Neural cell (in vitro differentiated cells): ENCODE results near the gene ZNF473. TPM values are rescaled to one million over a fixed set of nuclear protein-coding genes. Genes with fewer than 3 reads are reported as not detected.

Experiments
- H2AFZ ChIP-seq: fragments of 200-600, 300-800 bp; sonication (generic), shearing (Covaris generic); 2 replicates; pipeline ENCODE4 v1.6.0; 2014; ENCODE audit warnings: low read depth, mild to moderate bottlenecking, antibody characterized with exemption, low read length, moderate library complexity
- H3F3A ChIP-seq: fragments of 200-600 bp; shearing (Covaris generic); 2 replicates; pipeline ENCODE4 v1.6.1; 2016; ENCODE audit warnings: mild to moderate bottlenecking, moderate library complexity, mixed read lengths, antibody characterized with exemption, low read length; ENCODE audit not compliant: insufficient read depth, poor library complexity, severe bottlenecking
- H3K27ac ChIP-seq: fragments of 200-600, 300-800 bp; sonication (generic), shearing (Covaris generic); 2 replicates; pipeline ENCODE4 v1.5.1; 2014; ENCODE audit warnings: mild to moderate bottlenecking, low read length, moderate library complexity
- H3K27me3 ChIP-seq: fragments of 300-800, 200-600 bp; sonication (generic), shearing (Covaris generic); 2 replicates; pipeline ENCODE4 v1.6.0; 2014; ENCODE audit warnings: mild to moderate bottlenecking, low read depth, low read length, moderate library complexity; ENCODE audit not compliant: insufficient read depth
- H3K36me3 ChIP-seq: fragments of 300-800, 200-600 bp; sonication (generic), shearing (Covaris generic); 2 replicates; pipeline ENCODE4 v1.5.1; 2014; ENCODE audit warnings: mild to moderate bottlenecking, antibody characterized with exemption, low read length, moderate library complexity; ENCODE audit not compliant: insufficient read depth
- H3K4me2 ChIP-seq: fragments of 300-800, 200-600 bp; sonication (generic), shearing (Covaris generic); 2 replicates; pipeline ENCODE4 v1.6.0; 2014; ENCODE audit warnings: mild to moderate bottlenecking, low read length
- H3K4me3 ChIP-seq: fragments of 300-800, 200-600 bp; sonication (generic), shearing (Covaris generic); 2 replicates; pipeline ENCODE4 v1.5.1; 2014; ENCODE audit warnings: mild to moderate bottlenecking, low read length, moderate library complexity
- H3K79me2 ChIP-seq: fragments of 200-600 bp; shearing (Covaris generic); replicated peaks from 2 replicates; pipeline ENCODE4 v1.6.0; 2014; ENCODE audit warnings: mild to moderate bottlenecking, low read length, moderate library complexity; ENCODE audit not compliant: insufficient read depth
- H3K9ac ChIP-seq: fragments of 300-800, 200-600 bp; sonication (generic), shearing (Covaris generic); 2 replicates; pipeline ENCODE4 v1.6.1; 2016; ENCODE audit warnings: mild to moderate bottlenecking, low read length, mixed read lengths
- H3K9me2 ChIP-seq: fragments of 200-600 bp; shearing (Covaris generic); 2 replicates; pipeline ENCODE4 v1.6.1; 2016; ENCODE audit warnings: mild to moderate bottlenecking, low read length, mixed read lengths; ENCODE audit not compliant: insufficient read depth
- H3K9me3 ChIP-seq: fragments of 200-600, 300-800 bp; sonication (generic), shearing (Covaris generic); 2 replicates; pipeline ENCODE4 v1.6.1; 2016; ENCODE audit warnings: mild to moderate bottlenecking, mixed run types, low read length, moderate library complexity, mixed read lengths
- H4K20me1 ChIP-seq: fragments of 200-600 bp; shearing (Covaris generic); 2 replicates; pipeline ENCODE4 v1.6.1; 2016; ENCODE audit warnings: mild to moderate bottlenecking, mixed run types; ENCODE audit not compliant: insufficient read depth
- EP300 ChIP-seq: fragments of 450-650 bp; conservative IDR thresholded peaks from 2 replicates; pipeline ENCODE4 v1.6.1; 2014; ENCODE audit warnings: antibody characterized with exemption, mild to moderate bottlenecking, moderate library complexity; ENCODE audit not compliant: poor library complexity, severe bottlenecking
- EZH2 ChIP-seq: fragments of 200-600, 300-800 bp; shearing (Covaris generic), sonication (generic); IDR thresholded peaks from 2 replicates; pipeline ENCODE4 v1.6.1; 2014; ENCODE audit warnings: antibody characterized with exemption, low read length, borderline replicate concordance, mild to moderate bottlenecking; ENCODE audit not compliant: insufficient read depth, poor library complexity, severe bottlenecking
- MXI1 ChIP-seq: fragments of 450-650 bp; conservative IDR thresholded peaks from 2 replicates; pipeline ENCODE4 v1.6.1; 2014; ENCODE audit warnings: antibody characterized with exemption, mild to moderate bottlenecking; ENCODE audit not compliant: poor library complexity, severe bottlenecking
- POLR2AphosphoS5 ChIP-seq: IDR thresholded peaks from 2 replicates; pipeline ENCODE4 v1.6.1; 2012
- RAD21 ChIP-seq: fragments of 450-650 bp; conservative IDR thresholded peaks from 2 replicates; pipeline ENCODE4 v1.6.1; 2014; ENCODE audit warnings: antibody characterized with exemption, mild to moderate bottlenecking, moderate library complexity
- SMC3 ChIP-seq: fragments of 450-650 bp; conservative IDR thresholded peaks from 2 replicates; pipeline ENCODE4 v1.6.1; 2014; ENCODE audit warnings: antibody characterized with exemption, mild to moderate bottlenecking, moderate library complexity; ENCODE audit not compliant: poor library complexity
- TAF1 ChIP-seq: IDR thresholded peaks from 2 replicates; pipeline ENCODE4 v1.6.1; 2012; ENCODE audit warnings: low read depth
- polyA plus RNA-seq: library from polyadenylated mRNA; depleted of rRNA; stranded (reverse); fragments of >200 nt; gene quantifications from 2 replicates; pipeline ENCODE4 v1.2.3, GENCODE V29; 2014
- TF ChIP-seq, protein P1 (sequence below): IDR thresholded peaks from 2 replicates; pipeline ENCODE4 v1.6.1; 2012; ENCODE audit warnings: borderline replicate concordance
- TF ChIP-seq, protein P2 (sequence below): fragments of 450-650 bp; IDR thresholded peaks from 2 replicates; pipeline ENCODE4 v1.5.1; 2014; ENCODE audit warnings: antibody characterized with exemption, mild to moderate bottlenecking, moderate library complexity; ENCODE audit not compliant: poor library complexity, severe bottlenecking

Gene ZNF473
- polyA plus RNA-seq, 1 donor from 2014 or later: 8.4 TPM

DNA sequence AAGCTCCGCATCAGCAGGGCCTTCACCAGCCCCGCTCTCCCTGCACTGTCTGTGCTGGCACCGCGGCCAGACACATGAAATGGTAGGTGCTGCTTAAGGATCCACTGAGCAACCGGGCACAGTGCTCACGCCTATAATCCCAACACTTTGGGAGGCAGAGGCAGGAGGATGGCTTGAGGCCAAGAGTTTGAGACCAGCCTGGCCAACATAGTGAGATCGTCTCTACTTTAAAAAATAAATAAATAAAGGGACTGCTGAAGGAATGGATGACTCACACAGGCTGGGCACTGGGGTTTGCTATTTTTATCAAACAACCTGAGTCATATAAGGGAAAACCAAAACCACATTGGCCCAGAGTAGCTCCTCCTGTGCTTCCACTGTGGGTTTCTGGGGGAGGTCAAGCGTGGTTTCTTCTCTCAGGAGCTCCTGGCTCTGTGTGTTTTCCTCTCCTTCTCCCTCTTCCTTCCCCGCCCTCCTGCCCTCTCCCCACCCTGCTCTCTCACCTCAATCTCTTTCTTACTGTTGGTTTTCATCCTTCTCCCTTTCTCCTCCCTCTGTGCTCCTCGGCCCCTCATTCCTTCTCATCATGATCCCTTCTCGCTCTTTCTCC lies 21.9 kb upstream of the ZNF473 start:
- no peak overlapping the region for H3K27ac ChIP-seq
- H3K27me3 ChIP-seq: no peaks in the 10 kb centered on the region
- H3K4me2 ChIP-seq: no peak overlapping the region
- no peak overlapping the region for H2AFZ ChIP-seq
- TF ChIP-seq, protein P1, sequence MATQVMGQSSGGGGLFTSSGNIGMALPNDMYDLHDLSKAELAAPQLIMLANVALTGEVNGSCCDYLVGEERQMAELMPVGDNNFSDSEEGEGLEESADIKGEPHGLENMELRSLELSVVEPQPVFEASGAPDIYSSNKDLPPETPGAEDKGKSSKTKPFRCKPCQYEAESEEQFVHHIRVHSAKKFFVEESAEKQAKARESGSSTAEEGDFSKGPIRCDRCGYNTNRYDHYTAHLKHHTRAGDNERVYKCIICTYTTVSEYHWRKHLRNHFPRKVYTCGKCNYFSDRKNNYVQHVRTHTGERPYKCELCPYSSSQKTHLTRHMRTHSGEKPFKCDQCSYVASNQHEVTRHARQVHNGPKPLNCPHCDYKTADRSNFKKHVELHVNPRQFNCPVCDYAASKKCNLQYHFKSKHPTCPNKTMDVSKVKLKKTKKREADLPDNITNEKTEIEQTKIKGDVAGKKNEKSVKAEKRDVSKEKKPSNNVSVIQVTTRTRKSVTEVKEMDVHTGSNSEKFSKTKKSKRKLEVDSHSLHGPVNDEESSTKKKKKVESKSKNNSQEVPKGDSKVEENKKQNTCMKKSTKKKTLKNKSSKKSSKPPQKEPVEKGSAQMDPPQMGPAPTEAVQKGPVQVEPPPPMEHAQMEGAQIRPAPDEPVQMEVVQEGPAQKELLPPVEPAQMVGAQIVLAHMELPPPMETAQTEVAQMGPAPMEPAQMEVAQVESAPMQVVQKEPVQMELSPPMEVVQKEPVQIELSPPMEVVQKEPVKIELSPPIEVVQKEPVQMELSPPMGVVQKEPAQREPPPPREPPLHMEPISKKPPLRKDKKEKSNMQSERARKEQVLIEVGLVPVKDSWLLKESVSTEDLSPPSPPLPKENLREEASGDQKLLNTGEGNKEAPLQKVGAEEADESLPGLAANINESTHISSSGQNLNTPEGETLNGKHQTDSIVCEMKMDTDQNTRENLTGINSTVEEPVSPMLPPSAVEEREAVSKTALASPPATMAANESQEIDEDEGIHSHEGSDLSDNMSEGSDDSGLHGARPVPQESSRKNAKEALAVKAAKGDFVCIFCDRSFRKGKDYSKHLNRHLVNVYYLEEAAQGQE: no peak
- no peak for TF ChIP-seq EZH2
- TF ChIP-seq SMC3: no peak
- TF ChIP-seq EP300: no peak
- no peaks in the 10 kb centered on the region for H3K9me3 ChIP-seq
- no peak overlapping the region for H3K9ac ChIP-seq
- no peaks in the 10 kb centered on the region for H3K79me2 ChIP-seq
- no peaks in the 10 kb centered on the region for H3K9me2 ChIP-seq
- H3K36me3 ChIP-seq: no peaks in the 10 kb centered on the region
- H3K4me3 ChIP-seq: no peak overlapping the region
- H3F3A ChIP-seq: no peaks in the 10 kb centered on the region
- H4K20me1 ChIP-seq: no peaks in the 10 kb centered on the region

DNA sequence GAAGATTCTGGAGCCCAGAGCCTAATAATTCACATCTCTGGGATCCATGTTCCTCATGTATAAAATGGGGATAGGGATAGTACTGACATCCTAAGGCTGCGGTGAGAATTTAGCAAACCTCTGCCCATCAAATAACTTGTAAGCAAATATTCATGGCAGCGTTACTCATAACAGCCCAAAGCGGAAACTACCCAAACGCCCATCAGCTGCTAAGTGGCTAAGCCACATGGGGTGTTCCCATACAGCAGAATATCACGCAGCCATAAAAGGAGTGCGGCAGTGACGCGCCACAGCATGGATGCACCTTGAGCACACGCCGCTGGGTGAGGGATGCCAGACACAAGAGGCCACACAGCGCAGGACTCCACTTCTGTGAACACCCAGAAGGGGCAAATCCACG lies 20.4 kb upstream of the ZNF473 start:
- no peak overlapping the region for H3K9ac ChIP-seq
- no peaks in the 10 kb centered on the region for H3F3A ChIP-seq
- no peaks in the 10 kb centered on the region for H3K36me3 ChIP-seq
- no peak overlapping the region for H3K27ac ChIP-seq
- H3K79me2 ChIP-seq: no peaks in the 10 kb centered on the region
- no peaks in the 10 kb centered on the region for H3K27me3 ChIP-seq
- H4K20me1 ChIP-seq: no peaks in the 10 kb centered on the region
- H2AFZ ChIP-seq: no peak overlapping the region
- H3K4me2 ChIP-seq: no peak overlapping the region
- H3K9me3 ChIP-seq: no peaks in the 10 kb centered on the region
- H3K4me3 ChIP-seq: no peak overlapping the region
- no peaks in the 10 kb centered on the region for H3K9me2 ChIP-seq
- TF ChIP-seq SMC3 (no peak), POLR2AphosphoS5 (no peak), RAD21 (no peak), MXI1 (no peak), EZH2 (no peak)
- TF ChIP-seq, protein P2, sequence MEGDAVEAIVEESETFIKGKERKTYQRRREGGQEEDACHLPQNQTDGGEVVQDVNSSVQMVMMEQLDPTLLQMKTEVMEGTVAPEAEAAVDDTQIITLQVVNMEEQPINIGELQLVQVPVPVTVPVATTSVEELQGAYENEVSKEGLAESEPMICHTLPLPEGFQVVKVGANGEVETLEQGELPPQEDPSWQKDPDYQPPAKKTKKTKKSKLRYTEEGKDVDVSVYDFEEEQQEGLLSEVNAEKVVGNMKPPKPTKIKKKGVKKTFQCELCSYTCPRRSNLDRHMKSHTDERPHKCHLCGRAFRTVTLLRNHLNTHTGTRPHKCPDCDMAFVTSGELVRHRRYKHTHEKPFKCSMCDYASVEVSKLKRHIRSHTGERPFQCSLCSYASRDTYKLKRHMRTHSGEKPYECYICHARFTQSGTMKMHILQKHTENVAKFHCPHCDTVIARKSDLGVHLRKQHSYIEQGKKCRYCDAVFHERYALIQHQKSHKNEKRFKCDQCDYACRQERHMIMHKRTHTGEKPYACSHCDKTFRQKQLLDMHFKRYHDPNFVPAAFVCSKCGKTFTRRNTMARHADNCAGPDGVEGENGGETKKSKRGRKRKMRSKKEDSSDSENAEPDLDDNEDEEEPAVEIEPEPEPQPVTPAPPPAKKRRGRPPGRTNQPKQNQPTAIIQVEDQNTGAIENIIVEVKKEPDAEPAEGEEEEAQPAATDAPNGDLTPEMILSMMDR: no peak

DNA sequence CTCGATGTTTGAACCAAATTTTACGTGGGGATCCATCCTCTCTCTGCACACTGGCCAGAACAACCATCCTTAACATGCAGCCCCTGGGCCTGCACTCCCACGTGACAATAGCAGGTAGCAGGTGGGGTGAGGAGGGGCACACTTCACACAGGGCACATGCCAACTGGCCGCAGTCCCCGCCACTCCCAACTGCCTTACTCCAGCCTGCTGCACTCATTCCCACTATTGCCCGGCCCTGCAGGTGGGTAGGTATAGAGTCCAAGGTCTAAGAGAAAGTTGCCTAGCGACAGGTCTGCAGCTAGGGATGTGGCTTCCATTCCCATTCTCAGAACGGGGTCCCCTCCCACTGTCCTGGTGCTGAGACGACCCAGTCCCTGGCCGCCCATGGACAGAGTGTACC lies 18.6 kb upstream of the ZNF473 start:
- Histone ChIP-seq H3K9ac (no peak overlapping the region), H2AFZ (no peak overlapping the region), H3K4me3 (no peak overlapping the region), H3K4me2 (no peak overlapping the region), H3K9me2 (no peaks in the 10 kb centered on the region), H4K20me1 (no peaks in the 10 kb centered on the region), H3K79me2 (no peaks in the 10 kb centered on the region), H3F3A (no peaks in the 10 kb centered on the region), H3K27ac (no peak overlapping the region), H3K9me3 (no peaks in the 10 kb centered on the region), H3K27me3 (no peaks in the 10 kb centered on the region), H3K36me3 (no peaks in the 10 kb centered on the region)
- TF ChIP-seq MXI1 (no peak), SMC3 (no peak), EP300 (no peak), POLR2AphosphoS5 (no peak), TAF1 (no peak), RAD21 (no peak), EZH2 (no peak)
- TF ChIP-seq, protein P1: no peak
- TF ChIP-seq, protein P2: no peak
